Keratinocyte (primary cell): Measurements from ENCODE around the gene APRT. TPM values are rescaled to one million over a fixed set of nuclear protein-coding genes. Genes with fewer than 3 reads are reported as not detected.

ENCODE experiments used
- DNase-seq: peaks from one replicate; pipeline ENCODE4 v3.0.0-alpha.2; 2011; ENCODE audit warnings: low read depth, missing footprints, low spot score
- FAIRE-seq: peaks from 2 replicates; lab custom pipeline; 2011; peaks lifted over from hg19 to GRCh38; lab: Jason Lieb, UNC
- H2AFZ ChIP-seq: 2 replicates; pipeline ENCODE4 v1.6.0; 2012; ENCODE audit warnings: low read length, control low read depth, inconsistent platforms; ENCODE audit not compliant: control insufficient read depth
- H3K27ac ChIP-seq: 2 replicates; pipeline ENCODE4 v1.5.1; 2011; ENCODE audit warnings: low read length; ENCODE audit not compliant: control insufficient read depth, insufficient read depth
- H3K27me3 ChIP-seq: 3 replicates; pipeline ENCODE4 v1.6.0; 2011; ENCODE audit warnings: low read length; ENCODE audit not compliant: control insufficient read depth, insufficient read depth; ENCODE audit errors: extremely low read depth
- H3K36me3 ChIP-seq, 2 experiments: 2 replicates in 1 of 2; 3 replicates in 1 of 2; pipeline ENCODE4 v1.5.1; 2011; ENCODE audit warnings: low read length in 2 of 2, mild to moderate bottlenecking in 1 of 2; ENCODE audit not compliant: control insufficient read depth in 2 of 2, insufficient read depth in 2 of 2; ENCODE audit errors: extremely low read depth in 1 of 2
- H3K4me1 ChIP-seq: 3 replicates; pipeline ENCODE4 v1.5.1; 2011; ENCODE audit warnings: low read length; ENCODE audit not compliant: control insufficient read depth, insufficient read depth; ENCODE audit errors: extremely low read depth
- H3K4me2 ChIP-seq: 3 replicates; pipeline ENCODE4 v1.6.0; 2011; ENCODE audit warnings: low read depth, low read length; ENCODE audit not compliant: control insufficient read depth, insufficient read depth; ENCODE audit errors: extremely low read depth
- H3K4me3 ChIP-seq, 3 experiments: fragments of 200-600 bp in 1 of 3; sonication (generic) in 1 of 3; 2 replicates in 2 of 3; 3 replicates in 1 of 3; pipeline ENCODE4 v1.5.1; 2011 to 2016; ENCODE audit warnings: low read length in 3 of 3, mild to moderate bottlenecking in 3 of 3, control low read depth in 2 of 3, inconsistent platforms in 1 of 3, low read depth in 1 of 3, mixed read lengths in 1 of 3, mixed run types in 1 of 3, moderate library complexity in 1 of 3; ENCODE audit not compliant: control insufficient read depth in 2 of 3, insufficient read depth in 2 of 3; ENCODE audit errors: extremely low read depth in 1 of 3
- H3K79me2 ChIP-seq: 2 replicates; pipeline ENCODE4 v1.6.0; 2012; ENCODE audit warnings: low read length; ENCODE audit not compliant: control insufficient read depth, insufficient read depth
- H3K9ac ChIP-seq: 3 replicates; pipeline ENCODE4 v1.6.0; 2011; ENCODE audit warnings: low read length; ENCODE audit not compliant: control insufficient read depth, insufficient read depth; ENCODE audit errors: extremely low read depth
- H3K9me1 ChIP-seq: 3 replicates; pipeline ENCODE4 v1.6.0; 2011; ENCODE audit warnings: low read length; ENCODE audit not compliant: control insufficient read depth, insufficient read depth; ENCODE audit errors: extremely low read depth
- H3K9me3 ChIP-seq: 2 replicates; pipeline ENCODE4 v1.5.1; 2012; ENCODE audit warnings: low read depth, low read length; ENCODE audit not compliant: control insufficient read depth
- H4K20me1 ChIP-seq: 3 replicates; pipeline ENCODE4 v1.6.0; 2011; ENCODE audit warnings: low read length; ENCODE audit not compliant: control insufficient read depth, insufficient read depth; ENCODE audit errors: extremely low read depth
- EZH2 ChIP-seq: IDR thresholded peaks from one replicate; pipeline ENCODE4 v1.6.1; 2012; ENCODE audit warnings: inconsistent platforms, mild to moderate bottlenecking, low read length, moderate library complexity
- dilution Hi-C: fragments of 300-500 bp; cut with MboI; formaldehyde crosslinking; loops from one replicate; pipeline ENCODE4 v1.7.0; 2020; ENCODE audit warnings: low sequenced_read_pairs; ENCODE audit not compliant: extremely low pct_ligation_motif_present
- polyA plus RNA-seq, 5 experiments: library from polyadenylated mRNA; depleted of rRNA in 3 of 5; stranded (reverse) in 3 of 5; stranded (forward) in 1 of 5; unstranded in 1 of 5; fragments of >200 nt; gene quantifications; 1 replicate in 1 of 5; 2 replicates in 3 of 5; 3 replicates in 1 of 5; pipeline versions ENCODE4 v1.2.1 to v1.2.3, GENCODE V29; 2011 to 2012; ENCODE audit warnings: missing spikeins in 2 of 5, low read depth in 1 of 5, low replicate concordance in 1 of 5
- TF ChIP-seq, protein P1 (sequence below), 3 experiments: IDR thresholded peaks in 1 of 3; conservative IDR thresholded peaks in 1 of 3; optimal IDR thresholded peaks in 1 of 3; 2 replicates in 2 of 3; 3 replicates in 1 of 3; pipeline versions ENCODE3 to v1.5.1; 2011; ENCODE audit warnings: low read length in 3 of 3, mild to moderate bottlenecking in 3 of 3, moderate library complexity in 2 of 3, control low read depth in 1 of 3, inconsistent platforms in 1 of 3; ENCODE audit not compliant: insufficient read depth in 2 of 3; ENCODE audit errors: extremely low read depth in 1 of 3

Gene APRT
- polyA plus RNA-seq, 1 donor (not counting 4 experiments of a cell fraction or from before 2014, with no cell fraction given) = 106 TPM

GRCh38 chr16:88800277-88800592, 11.5 kb downstream of the APRT start:
- no peak overlapping the region for H3K27ac ChIP-seq
- H4K20me1 ChIP-seq = no peaks in the 10 kb centered on the region
- no peaks in the 10 kb centered on the region for H3K9me3 ChIP-seq
- no peak overlapping the region for H3K9ac ChIP-seq
- H3K9me1 ChIP-seq = no peaks in the 10 kb centered on the region
- H3K27me3 ChIP-seq = no peaks in the 10 kb centered on the region
- DNase-seq (no peak), FAIRE-seq (no peak)
- dilution Hi-C loops = no loop called here
- H3K4me1 ChIP-seq = peaks cover 11% of the 10 kb centered on the region
- H3K79me2 ChIP-seq = peaks cover 10% of the 10 kb centered on the region
- H3K36me3 ChIP-seq = no peaks in the 10 kb centered on the region
- no peak overlapping the region for H3K4me3 ChIP-seq
- no peak overlapping the region for H3K4me2 ChIP-seq
- H2AFZ ChIP-seq = no peak overlapping the region
- no peak for TF ChIP-seq EZH2

- Histone ChIP-seq H3K9ac (no peak overlapping the region), H4K20me1 (no peaks in the 10 kb centered on the region), H3K27ac (no peak overlapping the region), H3K9me1 (no peaks in the 10 kb centered on the region), H3K79me2 (peaks cover 5% of the 10 kb centered on the region), H3K36me3 (no peaks in the 10 kb centered on the region), H3K27me3 (no peaks in the 10 kb centered on the region), H3K4me3 (no peak overlapping the region), H3K4me2 (no peak overlapping the region), H2AFZ (no peak overlapping the region), H3K4me1 (peaks cover 5% of the 10 kb centered on the region), H3K9me3 (no peaks in the 10 kb centered on the region)
- TF ChIP-seq EZH2 = no peak
- TF ChIP-seq, protein P1, sequence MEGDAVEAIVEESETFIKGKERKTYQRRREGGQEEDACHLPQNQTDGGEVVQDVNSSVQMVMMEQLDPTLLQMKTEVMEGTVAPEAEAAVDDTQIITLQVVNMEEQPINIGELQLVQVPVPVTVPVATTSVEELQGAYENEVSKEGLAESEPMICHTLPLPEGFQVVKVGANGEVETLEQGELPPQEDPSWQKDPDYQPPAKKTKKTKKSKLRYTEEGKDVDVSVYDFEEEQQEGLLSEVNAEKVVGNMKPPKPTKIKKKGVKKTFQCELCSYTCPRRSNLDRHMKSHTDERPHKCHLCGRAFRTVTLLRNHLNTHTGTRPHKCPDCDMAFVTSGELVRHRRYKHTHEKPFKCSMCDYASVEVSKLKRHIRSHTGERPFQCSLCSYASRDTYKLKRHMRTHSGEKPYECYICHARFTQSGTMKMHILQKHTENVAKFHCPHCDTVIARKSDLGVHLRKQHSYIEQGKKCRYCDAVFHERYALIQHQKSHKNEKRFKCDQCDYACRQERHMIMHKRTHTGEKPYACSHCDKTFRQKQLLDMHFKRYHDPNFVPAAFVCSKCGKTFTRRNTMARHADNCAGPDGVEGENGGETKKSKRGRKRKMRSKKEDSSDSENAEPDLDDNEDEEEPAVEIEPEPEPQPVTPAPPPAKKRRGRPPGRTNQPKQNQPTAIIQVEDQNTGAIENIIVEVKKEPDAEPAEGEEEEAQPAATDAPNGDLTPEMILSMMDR (optimal IDR thresholded peaks at IDR 0.05 in 1 of 3, IDR thresholded peaks at IDR 0.05 in 1 of 3, conservative IDR thresholded peaks at IDR 0.05 in 1 of 3; ENCODE audit: extremely low read depth in 1 of 3, insufficient read depth in 2 of 3, low read length in 3 of 3) = no peak
- dilution Hi-C loops = no loop called here
- DNase-seq = no peak
- no peak for FAIRE-seq
Observed at GRCh38 chr16:88799569-88800276, 12.0 kb downstream of the APRT start.
